Adipocyte (in vitro differentiated cells): ENCODE results near the gene IGSF9B.

Experiments
- DNase-seq: peaks from one replicate; pipeline ENCODE4 v3.0.0-alpha.2; 2015; ENCODE audit warnings: low read depth
- H3K27me3 ChIP-seq: replicated peaks from 2 replicates; pipeline ENCODE4 v1.7.0; 2013; ENCODE audit warnings: mild to moderate bottlenecking, low read length, moderate library complexity; ENCODE audit not compliant: control insufficient read depth, insufficient read depth
- H3K36me3 ChIP-seq: 2 replicates; pipeline ENCODE4 v1.7.0; 2013; ENCODE audit warnings: low read length, mild to moderate bottlenecking, moderate library complexity; ENCODE audit not compliant: control insufficient read depth, insufficient read depth, severe bottlenecking
- H3K4me1 ChIP-seq: 2 replicates; pipeline ENCODE4 v1.7.0; 2013; ENCODE audit warnings: mild to moderate bottlenecking, low read length, moderate library complexity; ENCODE audit not compliant: control insufficient read depth, insufficient read depth
- H3K4me3 ChIP-seq: 2 replicates; pipeline ENCODE4 v1.7.0; 2013; ENCODE audit warnings: mild to moderate bottlenecking, low read length, moderate library complexity
- H3K9ac ChIP-seq: 2 replicates; pipeline ENCODE4 v1.7.0; 2013; ENCODE audit warnings: mild to moderate bottlenecking, low read length, moderate library complexity
- H3K9me3 ChIP-seq: 2 replicates; pipeline ENCODE4 v1.7.0; 2013; ENCODE audit warnings: mild to moderate bottlenecking, low read length, moderate library complexity; ENCODE audit not compliant: control insufficient read depth

The IGSF9B gene

GRCh38 chr11:133982151-133982550, 25.4 kb upstream of the IGSF9B start:
- no peak for DNase-seq
- H3K27me3 ChIP-seq = peaks cover 45% of the 10 kb centered on the region
- H3K9me3 ChIP-seq = no peaks in the 10 kb centered on the region
- H3K4me3 ChIP-seq = no peak overlapping the region
- H3K9ac ChIP-seq = no peak overlapping the region
- H3K4me1 ChIP-seq = no peaks in the 10 kb centered on the region
- no peaks in the 10 kb centered on the region for H3K36me3 ChIP-seq

GRCh38 chr11:133981156-133981555, 24.4 kb upstream of the IGSF9B start:
- H3K9me3 ChIP-seq = no peaks in the 10 kb centered on the region
- H3K9ac ChIP-seq = no peak overlapping the region
- H3K27me3 ChIP-seq = peaks cover 55% of the 10 kb centered on the region
- H3K4me1 ChIP-seq = no peaks in the 10 kb centered on the region
- DNase-seq = no peak
- no peaks in the 10 kb centered on the region for H3K36me3 ChIP-seq
- no peak overlapping the region for H3K4me3 ChIP-seq

- no peak for DNase-seq
- Histone ChIP-seq H3K4me1 (no peaks in the 10 kb centered on the region), H3K4me3 (no peak overlapping the region), H3K9ac (no peak overlapping the region), H3K36me3 (no peaks in the 10 kb centered on the region), H3K9me3 (no peaks in the 10 kb centered on the region), H3K27me3 (peaks cover 55% of the 10 kb centered on the region)
These were observed 23.9 kb upstream of the IGSF9B start for GRCh38 chr11:133980665-133981064.

GRCh38 chr11:133978794-133979193, 22.0 kb upstream of the IGSF9B start:
- H3K9me3 ChIP-seq = no peaks in the 10 kb centered on the region
- no peak for DNase-seq
- no peak overlapping the region for H3K4me3 ChIP-seq
- peaks cover 64% of the 10 kb centered on the region for H3K27me3 ChIP-seq
- H3K36me3 ChIP-seq = no peaks in the 10 kb centered on the region
- no peaks in the 10 kb centered on the region for H3K4me1 ChIP-seq
- no peak overlapping the region for H3K9ac ChIP-seq

- H3K4me3 ChIP-seq = no peak overlapping the region
- H3K27me3 ChIP-seq = peaks cover 60% of the 10 kb centered on the region
- no peak for DNase-seq
- no peak overlapping the region for H3K9ac ChIP-seq
- no peaks in the 10 kb centered on the region for H3K4me1 ChIP-seq
- H3K36me3 ChIP-seq = no peaks in the 10 kb centered on the region
- no peaks in the 10 kb centered on the region for H3K9me3 ChIP-seq
These were observed 20.4 kb upstream of the IGSF9B start for GRCh38 chr11:133977067-133977677.

- peaks cover 62% of the 10 kb centered on the region for H3K27me3 ChIP-seq
- no peak overlapping the region for H3K4me3 ChIP-seq
- H3K36me3 ChIP-seq = no peaks in the 10 kb centered on the region
- no peak overlapping the region for H3K9ac ChIP-seq
- DNase-seq = no peak
- no peaks in the 10 kb centered on the region for H3K9me3 ChIP-seq
- H3K4me1 ChIP-seq = no peaks in the 10 kb centered on the region
These were observed 18.7 kb upstream of the IGSF9B start for GRCh38 chr11:133975488-133975849.

- Histone ChIP-seq H3K4me1 (no peaks in the 10 kb centered on the region), H3K4me3 (no peak overlapping the region), H3K9ac (no peak overlapping the region), H3K27me3 (peaks cover 58% of the 10 kb centered on the region), H3K9me3 (no peaks in the 10 kb centered on the region), H3K36me3 (no peaks in the 10 kb centered on the region)
- no peak for DNase-seq
These were observed 18.2 kb upstream of the IGSF9B start for GRCh38 chr11:133974836-133975487.

- no peaks in the 10 kb centered on the region for H3K36me3 ChIP-seq
- H3K9ac ChIP-seq = no peak overlapping the region
- no peaks in the 10 kb centered on the region for H3K4me1 ChIP-seq
- DNase-seq = no peak
- H3K9me3 ChIP-seq = no peaks in the 10 kb centered on the region
- no peak overlapping the region for H3K4me3 ChIP-seq
- peaks cover 78% of the 10 kb centered on the region for H3K27me3 ChIP-seq
These were observed 15.1 kb upstream of the IGSF9B start for GRCh38 chr11:133971881-133972280.

GRCh38 chr11:133969112-133969511, 12.3 kb upstream of the IGSF9B start:
- Histone ChIP-seq H3K9ac (no peak overlapping the region), H3K9me3 (no peaks in the 10 kb centered on the region), H3K36me3 (no peaks in the 10 kb centered on the region), H3K27me3 (peaks cover 61% of the 10 kb centered on the region), H3K4me3 (no peak overlapping the region), H3K4me1 (no peaks in the 10 kb centered on the region)
- no peak for DNase-seq

- Histone ChIP-seq H3K4me1 (no peaks in the 10 kb centered on the region), H3K9ac (no peak overlapping the region), H3K9me3 (no peaks in the 10 kb centered on the region), H3K4me3 (no peak overlapping the region), H3K27me3 (peaks cover 54% of the 10 kb centered on the region), H3K36me3 (no peaks in the 10 kb centered on the region)
- DNase-seq = peak; percentile 4
These were observed 11.5 kb upstream of the IGSF9B start for GRCh38 chr11:133968300-133968699.

GRCh38 chr11:133967599-133968238, 11.0 kb upstream of the IGSF9B start:
- Histone ChIP-seq H3K4me3 (no peak overlapping the region), H3K4me1 (no peaks in the 10 kb centered on the region), H3K9ac (no peak overlapping the region), H3K36me3 (no peaks in the 10 kb centered on the region), H3K27me3 (peaks cover 53% of the 10 kb centered on the region), H3K9me3 (no peaks in the 10 kb centered on the region)
- no peak for DNase-seq
